Measurements from ENCODE around the gene ZMYM3.

Gene ZMYM3

DNA sequence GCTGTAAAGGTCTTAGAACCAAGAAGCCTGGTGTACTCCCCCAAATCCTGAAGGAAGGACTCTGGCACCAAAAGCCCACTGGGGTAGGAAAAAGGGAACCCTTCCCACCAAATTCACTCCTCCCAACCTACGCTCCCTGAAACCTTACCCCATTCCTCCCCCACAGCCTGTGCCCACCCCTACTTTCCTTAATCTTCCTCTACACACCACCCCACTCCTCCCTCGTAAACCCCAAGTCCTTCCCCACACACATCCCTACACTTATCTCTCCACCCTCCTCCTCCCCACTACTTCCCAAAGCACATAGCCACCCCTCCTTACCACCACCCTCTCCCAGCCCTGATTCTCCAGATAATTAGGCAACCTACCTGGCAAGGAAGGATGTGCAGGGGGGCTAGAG, 1.7 kb downstream of the ZMYM3 start:
- no peak for DNase-seq

DNA sequence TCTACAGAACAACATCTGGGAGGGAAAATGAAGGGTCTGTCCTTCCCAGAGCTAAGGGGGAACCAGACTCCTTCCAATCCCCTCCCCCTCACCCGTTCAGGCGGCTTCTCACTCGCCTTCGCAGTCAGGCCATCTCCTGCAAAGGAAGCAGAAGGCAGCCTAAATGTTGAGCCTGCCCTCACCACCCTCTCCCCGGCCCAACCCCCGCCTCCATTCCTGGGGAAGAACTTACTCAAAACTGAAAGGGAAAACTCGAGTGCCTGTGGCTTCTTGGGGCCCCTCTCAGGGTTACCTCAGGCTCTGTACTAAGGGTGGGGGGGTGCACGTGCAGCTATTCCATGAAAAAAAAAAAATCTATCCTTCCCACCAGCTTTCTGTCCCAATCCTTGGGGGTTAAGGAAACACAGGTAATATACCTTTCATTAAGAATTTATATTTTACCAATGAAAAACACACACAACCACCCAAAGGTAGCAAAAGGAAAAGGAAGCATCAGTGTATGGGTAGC, 2.4 kb downstream of the ZMYM3 start:
- DNase-seq: no peak

DNA sequence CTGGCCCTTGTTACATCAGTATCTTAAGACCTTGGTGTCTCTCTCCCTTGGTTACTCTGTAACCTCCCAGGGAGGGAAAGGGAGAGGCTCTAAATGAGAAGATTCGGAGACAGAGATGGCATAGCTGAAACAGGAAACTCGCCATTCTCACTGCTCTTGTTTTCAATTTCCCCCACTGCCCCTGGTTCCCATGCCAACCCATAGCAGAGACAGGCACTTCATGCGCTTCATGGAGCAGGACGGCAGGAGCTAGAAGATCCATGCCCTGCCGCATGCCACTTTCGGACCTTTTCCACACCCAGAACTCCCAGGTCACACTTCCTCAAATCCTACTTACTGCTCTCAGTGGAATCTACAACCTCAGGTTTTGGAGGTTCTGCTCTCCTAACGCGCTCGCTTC, 3.1 kb downstream of the ZMYM3 start:
- DNase-seq: no peak

DNA sequence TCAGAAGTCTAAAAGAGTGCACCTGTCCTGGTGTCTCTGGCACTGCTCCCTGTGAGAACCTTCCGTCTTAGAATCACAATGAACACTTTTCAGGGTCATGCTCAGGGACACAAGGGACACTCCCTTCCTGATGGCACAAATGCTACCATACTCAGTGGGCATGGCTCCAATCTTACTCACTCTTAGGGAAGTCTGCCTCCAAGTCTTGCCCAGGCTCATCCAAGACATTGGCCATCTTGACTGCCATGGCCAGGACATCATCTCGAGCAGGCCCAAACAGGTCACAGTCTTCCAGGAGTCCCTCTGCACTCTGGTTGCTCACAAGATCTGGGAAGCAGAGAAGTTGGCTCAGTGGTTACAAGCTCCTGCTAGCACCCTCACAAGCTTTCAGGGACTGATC, 8.8 kb downstream of the ZMYM3 start:
- DNase-seq: no peak

DNA sequence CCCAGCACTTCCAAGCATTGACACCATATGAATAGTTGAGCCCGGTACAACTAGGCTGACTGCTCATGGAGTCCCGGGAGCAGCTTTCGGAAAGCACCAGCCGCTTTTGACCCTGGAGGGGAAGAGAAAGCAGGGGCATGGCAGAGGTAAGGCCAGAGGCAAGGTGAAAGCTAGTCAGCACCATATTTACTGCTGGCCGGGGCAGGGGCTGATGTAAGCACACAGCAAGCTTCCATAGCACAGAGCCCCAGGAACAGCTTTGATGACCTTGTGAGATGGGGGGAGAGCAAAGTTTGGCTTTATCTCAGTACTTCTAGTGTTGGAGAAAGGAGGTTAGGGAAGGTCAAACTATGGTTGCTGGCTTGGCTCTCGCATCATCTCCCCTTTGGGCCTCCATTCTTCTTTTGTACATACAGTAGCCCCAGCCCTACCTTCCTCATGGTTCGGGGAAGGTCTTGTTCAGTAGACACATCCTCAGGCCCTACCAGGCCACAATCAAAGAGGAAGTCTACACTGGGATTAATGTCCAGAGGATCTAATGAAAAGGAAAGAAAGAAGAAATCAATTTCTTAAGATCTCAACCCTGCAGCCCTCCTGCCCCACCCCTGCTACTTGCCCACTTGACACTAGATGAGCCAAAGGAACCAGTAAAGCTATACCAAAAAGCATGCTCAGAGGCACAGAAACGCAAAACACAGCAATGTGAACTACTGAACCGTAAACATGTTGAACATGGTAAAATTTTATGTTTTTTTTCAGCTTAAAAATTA, 9.4 kb downstream of the ZMYM3 start:
- no peak for DNase-seq

DNA sequence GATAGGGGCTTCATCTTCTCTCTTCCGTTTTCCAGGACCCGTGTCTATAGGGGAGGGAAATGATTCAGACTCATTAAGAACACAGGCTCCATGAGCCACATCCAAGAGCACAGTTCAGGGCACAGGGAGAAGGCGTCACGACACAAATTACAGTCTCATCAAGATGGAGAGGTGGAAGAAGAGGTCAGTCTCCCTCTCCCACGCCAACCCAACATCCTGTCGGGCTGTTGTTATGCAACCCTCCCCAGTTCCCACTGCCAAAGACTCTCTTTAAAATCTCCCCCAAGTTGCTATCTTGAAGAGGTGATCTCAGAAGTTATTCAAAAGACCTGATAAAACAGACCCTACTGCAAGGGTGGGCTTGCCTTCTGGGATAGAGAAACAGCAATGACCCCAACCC, 12.6 kb downstream of the ZMYM3 start:
- DNase-seq: no peak

DNA sequence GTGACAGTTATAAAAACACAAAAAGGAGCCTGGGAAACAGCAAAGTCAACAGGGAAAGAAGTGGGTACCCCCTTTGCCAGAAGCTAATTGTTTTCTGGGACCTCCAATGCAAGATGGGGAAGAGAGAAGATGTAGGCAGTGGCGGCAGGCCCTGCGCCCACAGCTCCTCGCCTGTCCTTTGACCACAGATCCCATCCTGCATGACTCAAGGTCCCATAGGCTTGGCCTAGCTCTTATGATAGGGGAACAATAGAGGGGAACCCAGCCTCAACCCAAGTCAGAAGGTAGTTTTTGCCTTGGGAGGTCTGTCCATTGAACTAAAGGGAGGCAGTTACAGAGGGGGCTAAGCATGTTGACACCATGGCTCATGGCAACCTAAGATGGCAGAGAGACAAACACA, 14.2 kb downstream of the ZMYM3 start:
- DNase-seq: no peak

DNA sequence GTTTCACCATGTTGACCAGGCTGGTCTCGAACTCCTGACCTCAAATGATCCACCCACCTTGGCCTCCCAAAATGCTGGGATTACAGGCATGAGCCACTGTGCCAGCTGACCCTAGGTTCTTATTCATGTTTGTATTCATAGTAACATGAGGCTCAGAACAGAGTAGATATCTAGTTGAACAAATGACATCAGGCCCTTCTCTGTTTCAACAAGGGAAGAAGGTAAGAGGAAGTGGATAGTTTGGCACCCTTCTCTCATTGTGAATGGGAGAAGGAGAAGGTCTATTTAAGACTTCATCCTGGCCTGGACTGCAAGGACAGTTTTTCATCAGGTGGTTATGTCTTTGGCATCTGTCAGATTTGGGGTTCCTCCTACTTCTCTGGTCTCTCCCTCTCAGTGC, 17.1 kb downstream of the ZMYM3 start:
- no peak for DNase-seq

DNA sequence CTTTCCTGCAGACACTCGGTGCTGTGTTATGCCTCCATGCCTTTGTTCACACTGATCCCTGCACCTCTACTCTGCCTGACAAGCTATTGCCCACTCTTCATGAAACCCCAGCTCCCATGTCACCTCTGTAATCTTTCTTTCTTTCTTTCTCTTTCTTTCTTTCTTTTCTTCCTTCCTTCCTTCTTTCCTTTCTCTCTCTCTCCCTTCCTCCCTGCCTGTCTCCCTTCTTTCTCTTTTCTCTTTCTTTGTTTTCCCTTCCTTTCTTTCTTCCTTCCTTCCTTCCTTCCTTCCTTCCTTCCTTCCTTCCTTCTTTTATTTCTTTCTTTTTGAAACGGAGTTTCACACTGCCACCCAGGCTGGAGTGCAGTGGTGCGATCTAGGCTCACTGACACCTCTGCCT, 18.5 kb downstream of the ZMYM3 start:
- no peak for DNase-seq

DNA sequence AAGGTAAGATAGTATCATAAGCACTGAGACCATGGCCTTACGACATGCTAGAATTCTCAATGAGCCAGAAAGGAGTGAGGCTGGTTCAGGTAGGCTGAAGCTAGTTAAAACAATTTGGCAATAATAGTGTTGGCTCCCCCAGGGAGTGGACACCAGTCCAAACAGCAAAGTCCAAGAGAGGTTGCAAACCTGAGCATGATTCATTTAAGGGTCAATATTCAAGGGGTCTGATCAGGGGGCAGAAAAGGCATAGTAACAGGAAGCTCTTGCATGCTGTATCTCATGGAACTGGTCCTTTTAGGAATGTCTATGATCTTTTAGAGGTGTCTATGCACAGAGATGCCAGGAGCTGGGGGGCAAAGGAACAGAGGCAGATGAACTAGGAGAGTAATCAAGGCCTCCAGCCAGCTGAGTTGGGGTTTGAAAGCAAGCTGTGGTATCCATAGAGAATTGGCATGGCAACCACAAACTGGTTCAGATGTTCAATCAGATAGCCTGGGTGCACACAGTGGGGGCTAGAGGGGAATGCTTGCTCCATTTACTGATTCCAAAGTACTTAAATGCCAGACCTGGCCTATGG, 25.8 kb downstream of the ZMYM3 start:
- no peak for DNase-seq

DNA sequence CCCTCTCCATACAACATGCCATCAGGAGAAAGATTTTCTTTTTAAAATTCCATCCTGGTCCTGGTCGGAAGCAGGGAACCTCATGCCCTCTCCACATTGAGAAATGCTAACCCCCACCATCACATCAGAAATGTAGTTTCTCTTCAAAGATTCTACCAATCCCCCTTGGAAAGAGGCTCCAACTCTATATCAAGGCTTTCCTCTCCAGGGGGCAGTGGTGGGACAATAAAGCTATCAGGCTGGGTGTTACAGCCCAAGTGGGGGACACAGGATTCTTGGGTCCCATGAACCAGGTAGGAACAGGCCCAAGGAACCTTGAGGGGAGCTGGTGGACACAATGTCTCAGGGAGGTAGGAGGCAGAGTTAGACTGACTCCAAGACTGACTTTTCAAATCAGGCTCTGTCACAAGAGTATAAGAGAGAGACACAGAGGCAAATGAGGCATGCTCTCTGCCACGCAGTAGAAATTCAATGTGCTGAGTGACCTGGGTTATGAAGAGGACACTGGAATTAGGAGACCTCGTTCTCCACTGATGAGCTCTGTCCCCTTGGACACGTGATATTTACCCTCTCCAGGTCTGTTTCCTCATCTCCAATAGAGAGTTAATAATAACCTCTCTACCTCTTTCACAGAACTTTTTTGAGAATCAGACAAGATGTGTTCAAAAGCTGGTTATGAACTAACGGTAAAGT, 26.4 kb downstream of the ZMYM3 start:
- peak in 1 of 2 experiments; percentile 1 for DNase-seq

DNA sequence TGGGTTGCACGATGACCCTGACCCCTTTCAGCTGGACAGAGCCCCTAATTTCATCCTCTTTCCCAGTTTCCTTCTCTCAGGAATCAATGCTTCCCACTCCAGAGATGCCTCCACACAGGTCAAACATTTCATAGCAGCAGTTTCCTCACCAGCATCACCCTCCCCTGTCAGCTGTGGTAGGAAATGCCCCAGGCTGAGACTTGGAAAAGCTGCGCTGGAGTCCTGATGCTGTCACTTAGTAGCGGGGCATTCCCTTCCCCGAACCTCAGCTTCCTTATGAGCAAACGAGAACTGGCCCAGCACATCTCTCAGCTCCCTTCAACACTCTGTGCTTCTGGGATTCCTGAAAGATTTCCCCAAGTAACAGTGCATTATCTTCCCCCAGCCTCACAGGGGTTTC, 28.3 kb downstream of the ZMYM3 start:
- no peak for DNase-seq

DNA sequence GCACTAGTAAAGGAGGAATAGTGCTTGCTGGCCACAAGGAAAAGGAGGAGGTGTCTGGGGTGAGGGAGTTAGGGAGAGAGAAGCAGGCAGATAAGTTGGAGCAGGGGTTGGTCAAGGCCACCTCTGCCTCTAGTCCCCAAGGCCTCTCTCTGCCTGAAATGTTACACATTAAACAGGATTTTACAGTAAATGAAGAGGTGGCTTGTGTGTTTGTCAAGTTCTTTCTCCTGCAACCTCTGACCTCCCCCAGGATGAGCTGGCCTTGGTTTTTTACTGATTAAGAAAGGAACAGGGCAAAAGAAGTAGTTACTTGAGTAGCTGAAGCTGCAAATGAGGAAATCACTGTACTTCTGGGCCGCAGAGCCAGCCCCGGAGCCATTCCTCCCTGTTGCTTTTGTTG, 28.9 kb downstream of the ZMYM3 start:
- DNase-seq: no peak

DNA sequence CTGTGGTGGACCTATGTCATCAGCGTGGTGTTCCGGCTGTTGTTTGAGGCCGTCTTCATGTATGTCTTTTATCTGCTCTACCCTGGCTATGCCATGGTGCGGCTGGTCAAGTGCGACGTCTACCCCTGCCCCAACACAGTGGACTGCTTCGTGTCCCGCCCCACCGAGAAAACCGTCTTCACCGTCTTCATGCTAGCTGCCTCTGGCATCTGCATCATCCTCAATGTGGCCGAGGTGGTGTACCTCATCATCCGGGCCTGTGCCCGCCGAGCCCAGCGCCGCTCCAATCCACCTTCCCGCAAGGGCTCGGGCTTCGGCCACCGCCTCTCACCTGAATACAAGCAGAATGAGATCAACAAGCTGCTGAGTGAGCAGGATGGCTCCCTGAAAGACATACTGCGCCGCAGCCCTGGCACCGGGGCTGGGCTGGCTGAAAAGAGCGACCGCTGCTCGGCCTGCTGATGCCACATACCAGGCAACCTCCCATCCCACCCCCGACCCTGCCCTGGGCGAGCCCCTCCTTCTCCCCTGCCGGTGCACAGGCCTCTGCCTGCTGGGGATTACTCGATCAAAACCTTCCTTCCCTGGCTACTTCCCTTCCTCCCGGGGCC, 29.7 kb downstream of the ZMYM3 start:
- no peak for DNase-seq

DNA sequence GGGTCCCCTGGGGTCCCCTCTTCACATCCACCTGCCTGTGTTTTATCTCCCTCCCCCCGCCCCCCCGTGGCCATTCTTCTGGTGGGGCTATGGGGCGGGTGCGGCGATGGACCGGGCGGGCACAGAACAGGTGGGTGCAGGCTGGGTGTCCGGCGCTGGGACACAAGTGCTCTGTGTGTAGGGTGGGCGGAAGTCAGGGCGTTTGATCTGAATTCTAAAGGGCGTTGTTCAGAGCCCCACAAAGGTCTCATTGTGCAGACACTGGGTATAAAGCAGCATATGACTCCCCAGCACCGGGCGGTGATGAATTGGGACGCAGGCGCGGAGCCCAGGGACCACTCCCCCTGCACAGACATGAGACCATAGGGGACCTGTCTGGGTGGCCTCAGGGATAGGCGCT, 31.0 kb downstream of the ZMYM3 start, which contains the start of gene GJB1:
Gene GJB1 (plus strand): TSS at position 296 of the 400 bp plus-strand sequence. CDS start 484 bp downstream, outside the sequence.
- no peak for DNase-seq

DNA sequence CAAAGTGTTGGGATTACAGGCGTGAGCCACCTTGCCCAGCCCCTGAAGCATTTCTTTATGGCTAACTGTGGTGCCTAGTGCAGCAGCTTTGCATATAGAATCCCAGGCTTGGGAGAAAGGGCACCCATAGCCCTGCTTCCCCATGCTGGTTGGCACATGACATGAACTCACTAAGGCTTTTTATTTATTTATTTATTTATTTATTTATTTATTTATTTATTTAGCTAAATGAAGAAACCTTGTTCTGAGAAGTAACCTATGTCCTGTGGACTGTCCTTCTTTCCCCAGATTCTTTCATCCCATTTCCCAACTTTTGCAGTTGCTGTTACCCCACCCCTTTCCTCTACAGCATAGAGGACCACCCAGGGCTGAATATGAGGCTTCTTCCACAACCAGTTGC, 32.8 kb downstream of the ZMYM3 start:
- no peak for DNase-seq

DNA sequence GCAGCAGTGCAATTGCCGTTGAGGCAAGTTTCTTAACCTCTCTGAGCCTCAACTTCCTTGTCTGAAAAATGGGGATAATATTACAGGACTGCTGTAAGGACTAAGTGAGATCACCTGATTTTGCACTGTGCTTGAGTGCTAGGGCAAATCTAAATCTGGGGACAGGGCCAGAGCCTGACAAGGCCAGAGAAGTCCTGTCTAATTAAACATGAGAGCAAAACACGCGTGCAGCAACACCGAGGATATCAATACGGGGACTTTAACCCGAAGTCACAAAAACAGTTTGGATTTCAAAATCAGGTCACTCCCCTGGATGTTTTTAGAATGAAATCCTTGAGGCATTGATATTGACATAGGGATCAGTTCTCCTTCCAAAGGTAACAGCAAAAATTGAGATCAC, 36.6 kb downstream of the ZMYM3 start:
- no peak for DNase-seq

DNA sequence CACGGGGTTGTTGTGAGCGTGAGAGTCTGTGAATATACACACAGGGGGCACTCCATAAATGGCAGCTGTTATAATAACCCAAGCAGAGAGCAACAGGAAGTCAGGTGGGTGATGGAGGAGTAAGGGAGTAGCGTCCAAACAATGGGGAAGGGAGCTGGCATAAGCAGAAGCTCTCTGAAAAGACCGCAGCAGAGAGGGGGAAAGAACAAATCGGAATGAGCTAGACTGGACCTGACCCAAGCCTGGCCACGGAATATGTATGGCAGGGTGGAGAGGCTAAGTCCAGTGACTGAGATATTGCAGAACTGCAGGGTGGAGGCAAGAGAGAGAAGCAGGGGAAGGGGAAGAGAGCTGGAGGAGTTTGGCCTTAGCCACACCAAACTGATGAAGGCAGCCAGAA, 37.5 kb downstream of the ZMYM3 start:
- no peak for DNase-seq

DNA sequence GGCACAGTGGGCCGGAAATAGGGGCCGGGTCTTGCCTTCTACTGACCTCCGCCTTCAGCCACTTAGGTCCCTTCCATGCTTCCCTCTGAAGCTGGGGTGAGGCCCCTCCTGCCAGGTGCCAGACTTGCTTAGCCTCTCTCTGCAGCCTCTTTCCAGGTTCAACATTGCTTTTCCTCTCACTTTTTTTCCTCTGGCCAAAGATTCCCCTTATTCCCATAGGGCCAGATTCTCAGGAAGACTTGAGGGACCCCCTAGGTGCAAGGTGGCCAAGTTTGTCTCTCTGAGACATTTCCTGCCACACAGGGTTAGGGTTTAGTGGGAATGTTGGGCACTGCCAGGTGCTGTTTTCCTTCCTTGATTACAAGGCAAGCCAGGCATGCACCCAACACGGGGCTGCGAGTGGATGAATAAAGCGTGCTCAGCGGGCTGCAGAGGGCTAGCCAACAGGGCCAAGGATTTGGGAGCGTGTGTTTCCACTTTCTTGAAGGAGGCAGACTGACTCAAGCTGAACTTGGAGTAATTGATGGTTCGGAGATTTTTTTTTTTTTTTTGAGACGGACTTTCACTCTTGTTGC, 38.5 kb downstream of the ZMYM3 start:
- no peak for DNase-seq

DNA sequence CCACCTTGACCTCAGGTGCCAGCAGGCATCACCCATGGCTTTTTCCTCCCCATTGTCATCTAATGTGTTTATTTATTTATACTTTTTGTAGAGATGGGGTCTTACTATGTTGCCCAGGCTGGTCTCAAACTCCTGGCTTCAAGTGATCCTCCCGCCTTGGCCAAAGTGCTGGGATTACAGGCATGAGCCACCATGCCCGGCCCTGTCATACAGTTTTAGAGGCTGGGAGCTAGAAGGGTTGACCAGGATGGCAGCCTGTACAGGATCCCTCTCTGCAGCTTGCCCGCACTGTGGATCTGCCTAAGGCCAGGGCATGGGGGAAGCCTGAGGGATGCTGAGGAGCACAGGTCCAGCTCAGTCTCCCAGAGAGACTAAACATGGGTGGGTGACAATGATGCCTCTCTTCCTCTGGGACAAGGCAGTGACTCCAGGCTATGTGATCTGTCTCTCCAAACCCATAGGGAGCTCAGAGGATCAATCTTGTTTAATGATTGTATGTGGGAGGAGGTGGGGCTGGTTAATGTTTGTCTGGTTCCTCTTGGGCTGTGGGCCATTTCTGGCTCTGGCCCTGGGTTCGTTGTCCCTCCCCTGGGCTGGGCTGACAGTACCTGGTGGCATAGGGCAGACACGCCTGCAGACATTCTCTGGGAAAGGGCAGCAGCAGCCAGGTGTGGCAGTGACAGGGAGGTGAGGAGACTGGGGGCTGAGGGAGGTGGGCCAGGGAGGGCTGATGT, 39.2 kb downstream of the ZMYM3 start:
- DNase-seq: no peak

DNA sequence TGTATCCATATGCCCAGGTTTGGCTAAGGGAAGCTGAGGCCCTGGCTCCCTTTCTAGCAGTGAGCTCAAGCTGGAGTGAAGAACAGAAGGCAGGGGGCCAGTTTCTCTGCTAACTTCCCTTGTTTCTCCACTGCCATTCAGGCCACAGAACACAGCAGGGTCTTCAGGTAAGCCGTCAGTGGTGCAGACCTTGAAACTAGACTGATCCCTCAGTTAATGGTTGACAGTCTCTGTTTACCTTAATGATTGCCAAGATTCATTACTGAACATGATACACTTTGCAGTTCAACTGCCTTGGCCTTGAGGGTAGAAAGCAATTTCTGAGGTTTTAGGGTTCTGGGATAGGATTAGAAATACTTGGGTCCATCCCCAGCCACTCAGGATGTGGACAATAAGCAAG, 39.8 kb downstream of the ZMYM3 start:
- no peak for DNase-seq

DNA sequence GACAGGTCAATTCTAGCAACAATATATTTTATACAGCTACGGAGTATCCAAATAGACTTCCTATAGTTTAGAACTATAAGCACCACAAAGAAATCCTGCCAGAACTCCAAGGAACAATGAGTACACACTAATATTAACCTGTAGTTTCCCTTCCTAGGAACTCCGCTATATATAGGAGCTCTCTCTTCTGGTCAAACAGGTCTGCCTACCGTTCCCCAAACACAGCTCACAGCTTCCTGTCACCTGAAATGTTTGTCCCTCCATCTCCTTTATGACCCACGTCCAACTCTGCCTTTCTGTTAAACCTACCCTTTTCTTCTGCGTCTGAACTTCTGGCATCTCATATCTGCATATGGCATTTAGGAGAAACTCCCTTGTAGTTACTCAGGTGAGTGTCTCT, 41.4 kb downstream of the ZMYM3 start:
- no peak for DNase-seq

DNA sequence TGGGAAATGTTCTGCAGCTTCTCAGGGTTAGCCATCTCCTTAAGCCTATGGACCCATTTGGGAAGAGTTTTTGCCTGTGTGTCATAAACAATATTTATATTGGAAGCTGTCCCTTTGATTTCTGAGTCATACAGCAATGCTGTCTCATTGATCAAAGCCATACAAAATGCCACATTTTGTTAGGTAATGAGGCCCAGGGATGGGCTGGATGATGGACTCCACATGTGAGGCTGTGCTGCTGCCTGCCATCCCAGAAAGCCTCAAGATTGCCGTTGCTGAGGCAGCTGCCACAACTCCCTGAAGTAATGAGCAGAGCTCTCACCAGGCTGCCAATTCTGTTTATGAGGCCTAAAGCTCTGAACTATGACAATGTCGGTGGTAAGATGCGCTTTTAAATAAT, 43.1 kb downstream of the ZMYM3 start:
- no peak for DNase-seq
